Parathyroid adenoma (tissue), 2 donors: ENCODE measurements around the gene PTTG2.

Source experiments
- H2AFZ ChIP-seq: fragments of 300-600 bp; sonication (generic); one replicate; pipeline ENCODE4 v1.7.0; 2017; ENCODE audit warnings: antibody characterized with exemption, mild to moderate bottlenecking
- H3K27ac ChIP-seq: fragments of 300-600 bp; sonication (generic); one replicate; pipeline ENCODE4 v1.7.0; 2017
- H3K27me3 ChIP-seq: fragments of 300-600 bp; sonication (generic); one replicate; pipeline ENCODE4 v1.7.0; 2017; ENCODE audit warnings: low read length; ENCODE audit not compliant: control insufficient read depth, insufficient read depth
- H3K36me3 ChIP-seq: fragments of 300-600 bp; sonication (generic); one replicate; pipeline ENCODE4 v1.7.0; 2017; ENCODE audit warnings: low read length; ENCODE audit not compliant: control insufficient read depth, insufficient read depth
- H3K4me1 ChIP-seq: fragments of 300-600 bp; sonication (generic); one replicate; pipeline ENCODE4 v1.7.0; 2017; ENCODE audit warnings: control low read depth
- H3K4me2 ChIP-seq: fragments of 300-600 bp; sonication (generic); one replicate; pipeline ENCODE4 v1.7.0; 2017; ENCODE audit warnings: low read length
- H3K4me3 ChIP-seq: fragments of 300-600 bp; sonication (generic); one replicate; pipeline ENCODE4 v1.7.0; 2017; ENCODE audit warnings: low read depth, low read length
- H3K79me2 ChIP-seq: fragments of 300-600 bp; sonication (generic); one replicate; pipeline ENCODE4 v1.7.0; 2017; ENCODE audit warnings: control low read depth
- H3K9ac ChIP-seq: fragments of 300-600 bp; sonication (generic); one replicate; pipeline ENCODE4 v1.7.0; 2017; ENCODE audit warnings: mild to moderate bottlenecking
- H3K9me3 ChIP-seq: fragments of 300-600 bp; sonication (generic); one replicate; pipeline ENCODE4 v1.7.0; 2017; ENCODE audit warnings: low read length; ENCODE audit not compliant: control insufficient read depth
- CTCF ChIP-seq: fragments of 300-600 bp; sonication (generic); IDR thresholded peaks from one replicate; pipeline ENCODE4 v1.7.0; 2017; ENCODE audit warnings: antibody characterized with exemption, mild to moderate bottlenecking
- donor health status: primary hyperparathyroidism.

PTTG2 gene

GRCh38 chr4:37978248-37978924, 18.2 kb downstream of the PTTG2 start:
- H3K4me2 ChIP-seq = peak overlapping the region; percentile 94
- no peaks in the 10 kb centered on the region for H3K27me3 ChIP-seq
- H3K36me3 ChIP-seq = no peaks in the 10 kb centered on the region
- peak overlapping the region; percentile 75 for H2AFZ ChIP-seq
- no peak for TF ChIP-seq CTCF
- peak overlapping the region; percentile 93 for H3K27ac ChIP-seq
- peaks cover 23% of the 10 kb centered on the region for H3K4me1 ChIP-seq
- peak overlapping the region; percentile 87 for H3K9ac ChIP-seq
- peaks cover 26% of the 10 kb centered on the region for H3K79me2 ChIP-seq
- H3K9me3 ChIP-seq = no peaks in the 10 kb centered on the region
- H3K4me3 ChIP-seq = peak overlapping the region; percentile 88

- H3K4me3 ChIP-seq = no peak overlapping the region
- H3K9ac ChIP-seq = no peak overlapping the region
- no peak overlapping the region for H3K27ac ChIP-seq
- peak overlapping the region; percentile 9 for H3K4me2 ChIP-seq
- peaks cover 39% of the 10 kb centered on the region for H3K79me2 ChIP-seq
- H3K9me3 ChIP-seq = no peaks in the 10 kb centered on the region
- TF ChIP-seq CTCF = no peak
- peaks cover 28% of the 10 kb centered on the region for H3K4me1 ChIP-seq
- H3K27me3 ChIP-seq = no peaks in the 10 kb centered on the region
- H3K36me3 ChIP-seq = no peaks in the 10 kb centered on the region
- H2AFZ ChIP-seq = no peak overlapping the region
Measured at GRCh38 chr4:37980246-37980645, 20.0 kb downstream of the PTTG2 start.

- H3K27me3 ChIP-seq = no peaks in the 10 kb centered on the region
- H3K79me2 ChIP-seq = peaks cover 39% of the 10 kb centered on the region
- H3K27ac ChIP-seq = peak overlapping the region; percentile 79
- no peak overlapping the region for H2AFZ ChIP-seq
- no peak for TF ChIP-seq CTCF
- no peaks in the 10 kb centered on the region for H3K36me3 ChIP-seq
- H3K9ac ChIP-seq = no peak overlapping the region
- peak overlapping the region; percentile 8 for H3K4me3 ChIP-seq
- H3K4me1 ChIP-seq = peaks cover 30% of the 10 kb centered on the region
- H3K9me3 ChIP-seq = no peaks in the 10 kb centered on the region
- H3K4me2 ChIP-seq = peak overlapping the region; percentile 43
Measured at GRCh38 chr4:37981425-37981824, 21.2 kb downstream of the PTTG2 start.

GRCh38 chr4:37981844-37982720, 21.9 kb downstream of the PTTG2 start:
- TF ChIP-seq CTCF = no peak
- H3K9me3 ChIP-seq = no peaks in the 10 kb centered on the region
- H3K79me2 ChIP-seq = peaks cover 39% of the 10 kb centered on the region
- H3K36me3 ChIP-seq = no peaks in the 10 kb centered on the region
- H3K9ac ChIP-seq = no peak overlapping the region
- no peak overlapping the region for H2AFZ ChIP-seq
- H3K4me1 ChIP-seq = peaks cover 31% of the 10 kb centered on the region
- H3K4me2 ChIP-seq = peak overlapping the region; percentile 43
- no peaks in the 10 kb centered on the region for H3K27me3 ChIP-seq
- H3K27ac ChIP-seq = peak overlapping the region; percentile 79
- peak overlapping the region; percentile 8 for H3K4me3 ChIP-seq
